HepG2 (cell line): Measurements from ENCODE around the gene NAGS. TPM values are rescaled to one million over a fixed set of nuclear protein-coding genes. Genes with fewer than 3 reads are reported as not detected.
A peak's percentile ranks its signal among the peaks of the same experiment; 100 is the strongest.

Experiments
- CBFB ChIP-seq: sonication (generic); formaldehyde crosslinking; IDR thresholded peaks from 2 replicates; pipeline ENCODE4 v1.4.0; 2020; ENCODE audit warnings: missing genetic modification reagents
- CCDC6 ChIP-seq: sonication (generic); formaldehyde crosslinking; IDR thresholded peaks from 2 replicates; pipeline ENCODE4 v1.8.1; 2022; ENCODE audit warnings: mild to moderate bottlenecking, missing genetic modification reagents, moderate library complexity
- EP300 ChIP-seq, 3 experiments: sonication (generic) in 1 of 3; formaldehyde crosslinking in 1 of 3; IDR thresholded peaks; 2 replicates each; pipeline versions ENCODE4 v1.5.1 to v1.6.1; 2011 to 2020; ENCODE audit warnings: low read depth in 2 of 3, low read length in 2 of 3, borderline replicate concordance in 1 of 3, improper control_type of control experiment in 1 of 3, mild to moderate bottlenecking in 1 of 3, missing genetic modification reagents in 1 of 3, moderate library complexity in 1 of 3
- NR2F1 ChIP-seq, 2 experiments: fragments of 450-650 bp in 1 of 2; formaldehyde crosslinking in 1 of 2; IDR thresholded peaks; 2 replicates each; pipeline versions ENCODE4 v1.5.0 to v1.6.1; 2016 to 2020; ENCODE audit warnings: mild to moderate bottlenecking in 1 of 2, missing compliant biosample characterization in 1 of 2, missing genetic modification reagents in 1 of 2, moderate library complexity in 1 of 2
- RELA ChIP-seq: sonication (generic); formaldehyde crosslinking; IDR thresholded peaks from 2 replicates; pipeline ENCODE4 v1.4.0; 2020; ENCODE audit warnings: missing genetic modification reagents
- TEAD2 ChIP-seq: sonication (generic); formaldehyde crosslinking; IDR thresholded peaks from 2 replicates; pipeline ENCODE4 v1.9.0; 2021; ENCODE audit warnings: missing genetic modification reagents
- ZNF17 ChIP-seq: sonication (generic); formaldehyde crosslinking; IDR thresholded peaks from 2 replicates; pipeline ENCODE4 v1.5.0; 2020; ENCODE audit warnings: mild to moderate bottlenecking, missing genetic modification reagents
- ZNF3 ChIP-seq: IDR thresholded peaks from 2 replicates; pipeline ENCODE4 v1.7.0; 2017; ENCODE audit warnings: inconsistent platforms
- ZNF354B ChIP-seq: sonication (generic); formaldehyde crosslinking; IDR thresholded peaks from 2 replicates; pipeline ENCODE4 v1.8.0; 2022; ENCODE audit warnings: mild to moderate bottlenecking, missing genetic modification reagents
- ZNF605 ChIP-seq: sonication (generic); formaldehyde crosslinking; IDR thresholded peaks from 2 replicates; pipeline ENCODE4 v1.8.0; 2022; ENCODE audit warnings: mild to moderate bottlenecking, missing genetic modification reagents
- ZNF720 ChIP-seq: sonication (generic); formaldehyde crosslinking; IDR thresholded peaks from 2 replicates; pipeline ENCODE4 v1.4.0; 2020; ENCODE audit warnings: missing genetic modification reagents
- ZNF780A ChIP-seq: sonication (generic); formaldehyde crosslinking; IDR thresholded peaks from 2 replicates; pipeline ENCODE4 v1.8.0; 2022; ENCODE audit warnings: mild to moderate bottlenecking, missing genetic modification reagents, moderate library complexity
- polyA plus RNA-seq, 8 experiments: library from polyadenylated mRNA; depleted of rRNA in 3 of 8; stranded (reverse) in 7 of 8; unstranded in 1 of 8; fragments of >200 nt; fragmentation: Illumina TruSeq in 4 of 8; extraction: Trizol in 4 of 8; gene quantifications; 2 replicates each; pipeline versions ENCODE4 v1.2.1 to v1.2.3, GENCODE V29; 2011 to 2016; ENCODE audit warnings: low read depth in 4 of 8, missing spikeins in 1 of 8, mixed read lengths in 1 of 8; ENCODE audit not compliant: insufficient read depth in 1 of 8
- total RNA-seq, 5 experiments: library from RNA; depleted of rRNA; stranded (reverse); fragments of >200 nt; fragmentation: Illumina TruSeq; extraction: Trizol; gene quantifications; 2 replicates each; pipeline ENCODE4 v1.2.3, GENCODE V29; 2016; ENCODE audit warnings: low read depth in 1 of 5
- TF ChIP-seq, protein P1 (sequence below): sonication (generic); formaldehyde crosslinking; IDR thresholded peaks from 2 replicates; pipeline ENCODE4 v1.4.0; 2020; ENCODE audit warnings: missing genetic modification reagents
- TF ChIP-seq, protein P2 (sequence below): sonication (generic); formaldehyde crosslinking; IDR thresholded peaks from 2 replicates; pipeline ENCODE4 v1.5.1; 2020; ENCODE audit warnings: mild to moderate bottlenecking, missing genetic modification reagents, borderline replicate concordance
- TF ChIP-seq, protein P3 (sequence below): sonication (generic); formaldehyde crosslinking; IDR thresholded peaks from 2 replicates; pipeline ENCODE4 v1.5.1; 2020; ENCODE audit warnings: missing genetic modification reagents, mild to moderate bottlenecking, borderline replicate concordance
- TF ChIP-seq, protein P4 (sequence below): IDR thresholded peaks from 2 replicates; pipeline ENCODE4 v1.6.1; 2018; ENCODE audit warnings: missing genetic modification reagents, mild to moderate bottlenecking, missing compliant biosample characterization
- TF ChIP-seq, protein P5 (sequence below): sonication (generic); formaldehyde crosslinking; IDR thresholded peaks from 2 replicates; pipeline ENCODE4 v1.9.0; 2021; ENCODE audit warnings: missing genetic modification reagents, mild to moderate bottlenecking, borderline replicate concordance

Gene NAGS
- total and polyA plus RNA-seq, 2 of the 13 experiments (the other 11 are each of a cell fraction or from before 2014, with no cell fraction given) = 4.3 to 5.1 TPM

DNA sequence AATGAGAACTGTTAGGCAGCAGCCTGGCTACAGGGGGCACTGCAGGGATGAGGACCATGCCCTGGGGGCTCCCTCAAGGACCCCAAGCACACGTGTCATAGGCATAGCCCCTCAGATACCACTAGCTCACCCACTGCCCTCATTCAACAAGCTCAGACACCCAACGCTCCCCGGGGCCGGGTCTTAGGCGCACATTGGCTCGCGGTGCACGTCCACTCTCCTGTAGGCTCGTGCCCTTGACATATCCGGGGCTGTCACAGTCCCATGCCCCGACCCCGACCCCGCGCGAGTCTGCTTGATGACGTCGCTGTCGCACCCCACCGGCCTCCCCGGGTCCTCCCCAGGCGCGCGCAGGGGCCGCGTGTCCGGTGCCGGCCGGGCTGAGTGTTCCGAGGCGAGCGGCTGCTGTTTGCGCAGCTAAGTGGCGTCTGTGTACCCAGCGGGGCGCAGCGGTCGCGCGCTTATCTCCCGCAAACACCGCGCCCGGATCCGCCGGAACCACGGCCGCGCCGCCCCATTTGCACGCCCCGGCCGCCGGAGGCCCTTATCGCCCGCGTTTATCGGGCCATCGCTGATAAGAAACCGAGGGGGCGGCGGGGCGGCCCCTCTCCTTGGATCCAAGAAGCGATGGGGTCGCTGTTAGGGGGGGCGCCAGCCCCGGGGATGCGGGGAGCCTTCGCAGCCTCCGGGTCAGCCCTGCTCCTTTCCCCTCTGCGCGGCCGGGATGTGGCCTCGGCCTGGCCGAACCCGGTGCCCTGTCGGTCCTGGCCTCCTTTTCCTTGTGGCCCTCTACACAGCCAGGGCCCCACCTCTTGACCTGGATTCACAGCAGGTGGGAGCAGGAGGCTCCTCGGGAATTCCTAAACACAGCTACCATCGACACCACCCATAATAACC lies 20.7 kb upstream of the NAGS start (continued):
- TF ChIP-seq, protein P1, sequence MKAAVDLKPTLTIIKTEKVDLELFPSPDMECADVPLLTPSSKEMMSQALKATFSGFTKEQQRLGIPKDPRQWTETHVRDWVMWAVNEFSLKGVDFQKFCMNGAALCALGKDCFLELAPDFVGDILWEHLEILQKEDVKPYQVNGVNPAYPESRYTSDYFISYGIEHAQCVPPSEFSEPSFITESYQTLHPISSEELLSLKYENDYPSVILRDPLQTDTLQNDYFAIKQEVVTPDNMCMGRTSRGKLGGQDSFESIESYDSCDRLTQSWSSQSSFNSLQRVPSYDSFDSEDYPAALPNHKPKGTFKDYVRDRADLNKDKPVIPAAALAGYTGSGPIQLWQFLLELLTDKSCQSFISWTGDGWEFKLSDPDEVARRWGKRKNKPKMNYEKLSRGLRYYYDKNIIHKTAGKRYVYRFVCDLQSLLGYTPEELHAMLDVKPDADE (CRISPR knock-in tag) = peak; percentile 72; the same call in 1 of the 2 replicates
- TF ChIP-seq ZNF354B (CRISPR knock-in tag) = no peak
- TF ChIP-seq ZNF780A = no peak
- peak in 1 of 2 experiments; percentile 77; a peak in 2 of 4 replicates for TF ChIP-seq EP300 (IDR thresholded peaks at IDR 0.05; ENCODE audit: low read depth in 2 of 2, low read length in 2 of 2)
- peak; percentile 81; the same call in 1 of the 2 replicates for TF ChIP-seq EP300 (CRISPR knock-in tag; IDR thresholded peaks at IDR 0.05; ENCODE audit: borderline replicate concordance)
- TF ChIP-seq RELA (CRISPR knock-in tag) = no peak
- no peak for TF ChIP-seq NR2F1 (CRISPR knock-in tag; IDR thresholded peaks at IDR 0.05)
- peak; percentile 99 for TF ChIP-seq ZNF605 (CRISPR knock-in tag)
- TF ChIP-seq, protein P2, sequence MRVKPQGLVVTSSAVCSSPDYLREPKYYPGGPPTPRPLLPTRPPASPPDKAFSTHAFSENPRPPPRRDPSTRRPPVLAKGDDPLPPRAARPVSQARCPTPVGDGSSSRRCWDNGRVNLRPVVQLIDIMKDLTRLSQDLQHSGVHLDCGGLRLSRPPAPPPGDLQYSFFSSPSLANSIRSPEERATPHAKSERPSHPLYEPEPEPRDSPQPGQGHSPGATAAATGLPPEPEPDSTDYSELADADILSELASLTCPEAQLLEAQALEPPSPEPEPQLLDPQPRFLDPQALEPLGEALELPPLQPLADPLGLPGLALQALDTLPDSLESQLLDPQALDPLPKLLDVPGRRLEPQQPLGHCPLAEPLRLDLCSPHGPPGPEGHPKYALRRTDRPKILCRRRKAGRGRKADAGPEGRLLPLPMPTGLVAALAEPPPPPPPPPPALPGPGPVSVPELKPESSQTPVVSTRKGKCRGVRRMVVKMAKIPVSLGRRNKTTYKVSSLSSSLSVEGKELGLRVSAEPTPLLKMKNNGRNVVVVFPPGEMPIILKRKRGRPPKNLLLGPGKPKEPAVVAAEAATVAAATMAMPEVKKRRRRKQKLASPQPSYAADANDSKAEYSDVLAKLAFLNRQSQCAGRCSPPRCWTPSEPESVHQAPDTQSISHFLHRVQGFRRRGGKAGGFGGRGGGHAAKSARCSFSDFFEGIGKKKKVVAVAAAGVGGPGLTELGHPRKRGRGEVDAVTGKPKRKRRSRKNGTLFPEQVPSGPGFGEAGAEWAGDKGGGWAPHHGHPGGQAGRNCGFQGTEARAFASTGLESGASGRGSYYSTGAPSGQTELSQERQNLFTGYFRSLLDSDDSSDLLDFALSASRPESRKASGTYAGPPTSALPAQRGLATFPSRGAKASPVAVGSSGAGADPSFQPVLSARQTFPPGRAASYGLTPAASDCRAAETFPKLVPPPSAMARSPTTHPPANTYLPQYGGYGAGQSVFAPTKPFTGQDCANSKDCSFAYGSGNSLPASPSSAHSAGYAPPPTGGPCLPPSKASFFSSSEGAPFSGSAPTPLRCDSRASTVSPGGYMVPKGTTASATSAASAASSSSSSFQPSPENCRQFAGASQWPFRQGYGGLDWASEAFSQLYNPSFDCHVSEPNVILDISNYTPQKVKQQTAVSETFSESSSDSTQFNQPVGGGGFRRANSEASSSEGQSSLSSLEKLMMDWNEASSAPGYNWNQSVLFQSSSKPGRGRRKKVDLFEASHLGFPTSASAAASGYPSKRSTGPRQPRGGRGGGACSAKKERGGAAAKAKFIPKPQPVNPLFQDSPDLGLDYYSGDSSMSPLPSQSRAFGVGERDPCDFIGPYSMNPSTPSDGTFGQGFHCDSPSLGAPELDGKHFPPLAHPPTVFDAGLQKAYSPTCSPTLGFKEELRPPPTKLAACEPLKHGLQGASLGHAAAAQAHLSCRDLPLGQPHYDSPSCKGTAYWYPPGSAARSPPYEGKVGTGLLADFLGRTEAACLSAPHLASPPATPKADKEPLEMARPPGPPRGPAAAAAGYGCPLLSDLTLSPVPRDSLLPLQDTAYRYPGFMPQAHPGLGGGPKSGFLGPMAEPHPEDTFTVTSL (CRISPR knock-in tag) = peak; percentile 88
- TF ChIP-seq, protein P3, sequence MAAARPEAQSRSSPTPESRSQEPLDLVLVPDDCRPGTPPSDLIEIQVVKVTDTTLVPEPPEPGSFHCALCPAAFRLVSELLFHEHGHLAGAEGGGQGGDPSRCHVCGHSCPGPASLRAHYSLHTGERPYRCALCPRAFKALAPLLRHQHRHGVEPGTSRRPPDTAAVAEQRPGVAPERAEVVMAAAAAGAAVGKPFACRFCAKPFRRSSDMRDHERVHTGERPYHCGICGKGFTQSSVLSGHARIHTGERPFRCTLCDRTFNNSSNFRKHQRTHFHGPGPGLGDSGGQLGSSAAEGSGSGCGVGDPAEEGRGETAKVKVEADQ (CRISPR knock-in tag) = peak; percentile 87
- TF ChIP-seq TEAD2 (CRISPR knock-in tag) = no peak; the same call in 1 of the 2 replicates
- TF ChIP-seq, protein P4, sequence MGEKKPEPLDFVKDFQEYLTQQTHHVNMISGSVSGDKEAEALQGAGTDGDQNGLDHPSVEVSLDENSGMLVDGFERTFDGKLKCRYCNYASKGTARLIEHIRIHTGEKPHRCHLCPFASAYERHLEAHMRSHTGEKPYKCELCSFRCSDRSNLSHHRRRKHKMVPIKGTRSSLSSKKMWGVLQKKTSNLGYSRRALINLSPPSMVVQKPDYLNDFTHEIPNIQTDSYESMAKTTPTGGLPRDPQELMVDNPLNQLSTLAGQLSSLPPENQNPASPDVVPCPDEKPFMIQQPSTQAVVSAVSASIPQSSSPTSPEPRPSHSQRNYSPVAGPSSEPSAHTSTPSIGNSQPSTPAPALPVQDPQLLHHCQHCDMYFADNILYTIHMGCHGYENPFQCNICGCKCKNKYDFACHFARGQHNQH = peak; percentile 90
- TF ChIP-seq ZNF720 (CRISPR knock-in tag) = no peak
- peak; percentile 98 for TF ChIP-seq CBFB (CRISPR knock-in tag)
- no peak for TF ChIP-seq ZNF17 (CRISPR knock-in tag)
- TF ChIP-seq, protein P5, sequence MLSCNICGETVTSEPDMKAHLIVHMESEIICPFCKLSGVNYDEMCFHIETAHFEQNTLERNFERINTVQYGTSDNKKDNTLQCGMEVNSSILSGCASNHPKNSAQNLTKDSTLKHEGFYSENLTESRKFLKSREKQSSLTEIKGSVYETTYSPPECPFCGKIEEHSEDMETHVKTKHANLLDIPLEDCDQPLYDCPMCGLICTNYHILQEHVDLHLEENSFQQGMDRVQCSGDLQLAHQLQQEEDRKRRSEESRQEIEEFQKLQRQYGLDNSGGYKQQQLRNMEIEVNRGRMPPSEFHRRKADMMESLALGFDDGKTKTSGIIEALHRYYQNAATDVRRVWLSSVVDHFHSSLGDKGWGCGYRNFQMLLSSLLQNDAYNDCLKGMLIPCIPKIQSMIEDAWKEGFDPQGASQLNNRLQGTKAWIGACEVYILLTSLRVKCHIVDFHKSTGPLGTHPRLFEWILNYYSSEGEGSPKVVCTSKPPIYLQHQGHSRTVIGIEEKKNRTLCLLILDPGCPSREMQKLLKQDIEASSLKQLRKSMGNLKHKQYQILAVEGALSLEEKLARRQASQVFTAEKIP (CRISPR knock-in tag) = no peak
- TF ChIP-seq CCDC6 (CRISPR knock-in tag) = peak; percentile 88; the same call in 1 of the 2 replicates
- TF ChIP-seq ZNF3 = no peak
